ENCODE data around the gene IVNS1ABP.
A peak's percentile ranks its signal among the peaks of the same experiment; 100 is the strongest.
"Not testable (repeated sequence)": the region's sequence is repeated elsewhere in the genome, so short reads cannot be mapped to it uniquely, and the experiment has no call there.

Gene IVNS1ABP

DNA sequence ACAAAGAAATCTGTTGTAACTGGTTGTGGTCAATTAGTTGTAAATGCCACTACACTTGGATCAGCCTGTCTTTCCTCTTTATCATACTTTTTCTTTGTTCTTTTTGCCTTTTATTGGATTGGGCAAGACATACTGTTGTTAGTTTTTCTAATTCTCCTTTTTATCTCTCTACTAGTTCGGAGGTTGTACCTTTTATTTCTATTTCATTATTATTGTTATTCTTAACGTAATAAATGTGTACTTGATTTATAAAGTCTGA is 59.2 kb downstream of the IVNS1ABP start:
- Mint-ChIP-seq H3K36me3 (ENCODE audit: insufficient read depth) (no peaks in the 10 kb centered on the region), H3K4me3 (peak overlapping the region; percentile 63), H3K27ac (ENCODE audit: low read depth) (peak overlapping the region; percentile 82), H3K9me3 (no peaks in the 10 kb centered on the region), H3K27me3 (no peaks in the 10 kb centered on the region), H3K4me1 (peaks cover 8% of the 10 kb centered on the region)
- DNase-seq (ENCODE audit: low spot score in 2 of 2) (no peak), ATAC-seq (replicated peaks; ENCODE audit: extremely low read depth, poor library complexity, severe bottlenecking) (no peak)

DNA sequence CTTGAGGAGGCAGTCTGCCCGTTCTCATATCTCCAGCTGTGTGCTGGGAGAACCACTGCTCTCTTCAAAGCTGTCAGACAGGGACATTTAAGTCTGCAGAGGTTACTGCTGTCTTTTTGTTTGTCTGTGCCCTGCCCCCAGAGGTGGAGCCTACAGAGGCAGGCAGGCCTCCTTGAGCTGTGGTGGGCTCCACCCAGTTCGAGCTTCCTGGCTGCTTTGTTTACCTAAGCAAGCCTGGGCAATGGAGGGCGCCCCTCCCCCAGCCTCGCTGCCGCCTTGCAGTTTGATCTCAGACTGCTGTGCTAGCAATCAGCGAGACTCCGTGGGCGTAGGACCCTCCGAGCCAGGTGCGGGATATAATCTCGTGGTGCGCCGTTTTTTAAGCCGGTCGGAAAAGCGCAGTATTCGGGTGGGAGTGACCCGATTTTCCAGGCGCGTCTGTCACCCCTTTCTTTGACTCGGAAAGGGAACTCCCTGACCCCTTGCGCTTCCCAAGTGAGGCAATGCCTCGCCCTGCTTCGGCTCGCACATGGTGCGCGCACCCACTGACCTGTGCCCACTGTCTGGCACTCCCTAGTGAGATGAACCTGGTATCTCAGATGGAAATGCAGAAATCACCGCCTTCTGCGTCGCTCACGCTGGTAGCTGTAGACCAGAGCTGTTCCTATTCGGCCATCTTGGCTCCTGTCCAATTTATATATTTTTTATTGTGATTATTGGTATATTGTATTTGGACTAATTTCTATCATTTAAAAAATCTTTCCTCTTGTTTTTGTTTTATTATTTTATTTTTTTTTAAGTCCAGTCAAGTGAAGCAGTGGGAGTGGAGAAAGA is 59.7 kb downstream of the IVNS1ABP start:
- Mint-ChIP-seq H3K27ac (ENCODE audit: low read depth) (peak overlapping the region; percentile 82), H3K4me3 (peak overlapping the region; percentile 63)
- H3K36me3 Mint-ChIP-seq (ENCODE audit: insufficient read depth); H3K4me1 Mint-ChIP-seq; ATAC-seq (replicated peaks; ENCODE audit: extremely low read depth, poor library complexity, severe bottlenecking); H3K27me3 Mint-ChIP-seq; DNase-seq (ENCODE audit: low spot score in 2 of 2); H3K9me3 Mint-ChIP-seq: not testable (repeated sequence)

DNA sequence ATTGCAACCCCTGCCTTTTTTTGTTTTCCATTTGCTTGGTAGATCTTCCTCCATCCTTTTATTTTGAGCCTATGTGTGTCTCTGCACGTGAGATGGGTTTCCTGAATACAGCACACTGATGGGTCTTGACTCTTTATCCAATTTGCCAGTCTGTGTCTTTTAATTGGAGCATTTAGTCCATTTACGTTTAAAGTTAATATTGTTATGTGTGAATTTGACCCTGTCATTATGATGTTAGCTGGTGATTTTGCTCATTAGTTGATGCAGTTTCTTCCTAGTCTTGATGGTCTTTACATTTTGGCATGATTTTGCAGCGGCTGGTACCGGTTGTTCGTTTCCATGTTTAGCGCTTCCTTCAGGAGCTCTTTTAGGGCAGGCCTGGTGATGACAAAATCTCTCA is 61.4 kb downstream of the IVNS1ABP start:
- H3K36me3 Mint-ChIP-seq (ENCODE audit: insufficient read depth); H3K27me3 Mint-ChIP-seq; H3K9me3 Mint-ChIP-seq; H3K27ac Mint-ChIP-seq (ENCODE audit: low read depth); ATAC-seq (replicated peaks; ENCODE audit: extremely low read depth, poor library complexity, severe bottlenecking); DNase-seq (ENCODE audit: low spot score in 2 of 2); H3K4me1 Mint-ChIP-seq; H3K4me3 Mint-ChIP-seq: not testable (repeated sequence)

DNA sequence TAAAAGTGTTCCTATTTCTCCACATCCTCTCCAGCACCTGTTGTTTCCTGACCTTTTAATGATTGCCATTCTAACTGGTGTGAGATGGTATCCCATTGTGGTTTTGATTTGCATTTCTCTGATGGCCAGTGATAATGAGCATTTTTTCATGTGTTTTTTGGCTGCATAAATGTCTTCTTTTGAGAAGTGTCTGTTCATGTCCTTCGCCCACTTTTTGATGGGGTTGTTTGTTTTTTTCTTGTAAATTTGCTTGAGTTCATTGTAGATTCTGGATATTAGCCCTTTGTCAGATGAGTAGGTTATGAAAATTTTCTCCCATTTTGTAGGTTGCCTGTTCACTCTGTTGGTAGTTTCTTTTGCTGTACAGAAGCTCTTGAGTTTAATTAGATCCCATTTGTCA is 64.6 kb downstream of the IVNS1ABP start:
- not testable (repeated sequence) for H3K36me3 Mint-ChIP-seq (ENCODE audit: insufficient read depth); H3K9me3 Mint-ChIP-seq; H3K27me3 Mint-ChIP-seq; DNase-seq (ENCODE audit: low spot score in 2 of 2); H3K4me1 Mint-ChIP-seq; H3K4me3 Mint-ChIP-seq; H3K27ac Mint-ChIP-seq (ENCODE audit: low read depth); ATAC-seq (replicated peaks; ENCODE audit: extremely low read depth, poor library complexity, severe bottlenecking)

DNA sequence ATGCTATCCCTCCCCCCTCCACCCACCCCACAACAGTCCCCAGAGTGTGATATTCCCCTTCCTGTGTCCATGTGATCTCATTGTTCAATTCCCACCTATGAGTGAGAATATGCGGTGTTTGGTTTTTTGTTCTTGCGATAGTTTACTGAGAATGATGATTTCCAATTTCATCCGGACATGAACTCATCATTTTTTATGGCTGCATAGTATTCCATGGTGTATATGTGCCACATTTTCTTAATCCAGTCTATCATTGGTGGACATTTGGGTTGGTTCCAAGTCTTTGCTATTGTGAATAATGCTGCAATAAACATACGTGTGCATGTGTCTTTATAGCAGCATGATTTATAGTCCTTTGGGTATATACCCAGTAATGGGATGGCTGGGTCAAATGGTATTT is 65.1 kb downstream of the IVNS1ABP start:
- not testable (repeated sequence) for H3K36me3 Mint-ChIP-seq (ENCODE audit: insufficient read depth); DNase-seq (ENCODE audit: low spot score in 2 of 2); H3K27me3 Mint-ChIP-seq; H3K27ac Mint-ChIP-seq (ENCODE audit: low read depth); H3K9me3 Mint-ChIP-seq; ATAC-seq (replicated peaks; ENCODE audit: extremely low read depth, poor library complexity, severe bottlenecking); H3K4me1 Mint-ChIP-seq; H3K4me3 Mint-ChIP-seq

DNA sequence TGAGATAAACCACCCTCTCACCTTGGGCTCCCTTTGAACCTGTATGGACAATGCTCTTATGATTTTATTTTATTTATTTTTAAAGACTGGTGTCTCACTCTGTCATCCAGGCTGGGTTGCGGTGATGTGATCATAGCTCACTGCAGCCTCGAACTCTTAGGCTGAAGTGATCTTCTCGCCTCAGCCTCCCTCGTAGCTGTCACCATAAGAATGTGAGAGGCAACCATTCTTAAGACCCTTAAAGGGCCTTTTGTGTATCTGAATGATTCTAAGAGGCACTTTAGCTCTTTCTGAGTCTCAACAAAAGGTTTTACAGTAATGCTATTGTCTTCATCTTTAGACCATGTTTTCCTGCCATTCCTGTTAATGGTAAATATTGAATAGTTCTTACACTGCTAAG is 67.0 kb downstream of the IVNS1ABP start:
- no peak overlapping the region for H3K4me3 Mint-ChIP-seq
- DNase-seq (ENCODE audit: low spot score in 2 of 2) (no peak), ATAC-seq (replicated peaks; ENCODE audit: extremely low read depth, poor library complexity, severe bottlenecking) (no peak)
- no peak overlapping the region for H3K27ac Mint-ChIP-seq (ENCODE audit: low read depth)
- H3K27me3 Mint-ChIP-seq = no peaks in the 10 kb centered on the region
- H3K36me3 Mint-ChIP-seq (ENCODE audit: insufficient read depth) = no peaks in the 10 kb centered on the region
- H3K4me1 Mint-ChIP-seq = no peaks in the 10 kb centered on the region
- H3K9me3 Mint-ChIP-seq = no peaks in the 10 kb centered on the region

DNA sequence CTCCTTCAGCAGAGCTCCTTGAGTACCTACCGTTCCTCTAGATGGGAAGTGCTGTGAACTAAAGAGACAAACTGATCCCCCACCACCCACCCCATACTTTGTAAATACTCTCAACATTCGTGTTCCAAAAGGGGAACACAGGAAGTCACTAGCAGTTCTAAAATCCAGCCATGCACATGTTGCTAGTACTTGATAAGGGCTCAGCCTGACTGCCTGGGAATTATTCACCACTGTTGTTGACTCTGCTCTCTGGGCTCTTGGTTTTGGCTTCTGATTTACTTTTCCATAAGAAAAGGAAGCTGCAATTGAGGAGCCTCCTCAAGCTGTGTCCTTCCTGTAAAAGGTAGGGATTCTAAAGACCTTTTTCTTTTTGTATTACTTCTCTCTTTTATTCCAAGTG is 67.5 kb downstream of the IVNS1ABP start:
- DNase-seq (ENCODE audit: low spot score in 2 of 2) = no peak
- Mint-ChIP-seq H3K36me3 (ENCODE audit: insufficient read depth) (no peaks in the 10 kb centered on the region), H3K27me3 (no peaks in the 10 kb centered on the region), H3K9me3 (no peaks in the 10 kb centered on the region), H3K4me1 (no peaks in the 10 kb centered on the region), H3K27ac (ENCODE audit: low read depth) (no peak overlapping the region), H3K4me3 (no peak overlapping the region)
- no peak for ATAC-seq (replicated peaks; ENCODE audit: extremely low read depth, poor library complexity, severe bottlenecking)

Measured in central memory CD8-positive, alpha-beta T cell (primary cell).